Left colon (tissue), 2 donors: Measurements from ENCODE around the gene MOB3B. TPM values are rescaled to one million over a fixed set of nuclear protein-coding genes. Genes with fewer than 3 reads are reported as not detected.
"Not testable (repeated sequence)": the region's sequence is repeated elsewhere in the genome, so short reads cannot be mapped to it uniquely, and the experiment has no call there.

ENCODE experiments used
- ATAC-seq: fragments of 200-7000 bp; cut with Tn5 transposase; one replicate; pipeline ENCODE4 v1.9.1; 2020; ENCODE audit warnings: mild to moderate bottlenecking, moderate library complexity
- DNase-seq, 2 donors: peaks; one replicate each; pipeline ENCODE4 v3.0.0-alpha.2; 2020
- intact Hi-C, 2 donors: fragments of 100-400 bp; cut with DNase I in 1 of 2; cut with micrococcal nuclease in 1 of 2; formaldehyde crosslinking; loops; one replicate each; pipeline versions ENCODE4 v1.11.2 to v1.14.0; 2022; cut with DNase I, micrococcal nuclease
- total RNA-seq, 2 donors: library from RNA; stranded (reverse); fragmentation: NEBNext Ultra II Directional; extraction: Animal tissue kit (Norgen Biotek cat#: 25700); gene quantifications; one replicate each; pipeline ENCODE4 v1.2.1, GENCODE V29; 2021
- donor health status: DM: no; HTN: no; CAD: no.
- donor health status: DM: yes; HTN: yes; CAD: no.

The MOB3B gene
- total RNA-seq, 2 donors from 2014 or later, result 42.2 to 47.1 TPM

- DNase-seq, result peak; percentile 85 to 87
- peak; percentile 85 for ATAC-seq
- intact Hi-C loops, result no loop called here
Observed at GRCh38 chr9:27528076-27528885, 1.3 kb downstream of the MOB3B start.

- intact Hi-C loops, result no loop called here
- DNase-seq, result peak; percentile 16 to 33
- ATAC-seq, result no peak
Observed at GRCh38 chr9:27527702-27528075, 1.9 kb downstream of the MOB3B start.

DNA sequence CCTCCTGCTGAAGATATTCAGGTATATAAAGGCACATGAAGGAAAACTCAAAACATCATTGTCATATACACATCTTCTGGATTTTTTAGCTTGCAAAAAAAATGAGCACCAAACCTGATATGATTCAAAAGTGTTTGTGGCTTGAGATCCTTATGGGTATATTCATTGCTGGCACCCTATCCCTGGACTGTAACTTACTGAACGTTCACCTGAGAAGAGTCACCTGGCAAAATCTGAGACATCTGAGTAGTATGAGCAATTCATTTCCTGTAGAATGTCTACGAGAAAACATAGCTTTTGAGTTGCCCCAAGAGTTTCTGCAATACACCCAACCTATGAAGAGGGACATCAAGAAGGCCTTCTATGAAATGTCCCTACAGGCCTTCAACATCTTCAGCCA, 5.4 kb downstream of the MOB3B start, which contains the start of gene IFNK:
Gene IFNK (plus strand): TSS at position 55 of the 400 bp plus-strand sequence. CDS start 47 bp downstream, at position 102.
- intact Hi-C loops, result no loop called here
- DNase-seq, result no peak
- ATAC-seq, result no peak

DNA sequence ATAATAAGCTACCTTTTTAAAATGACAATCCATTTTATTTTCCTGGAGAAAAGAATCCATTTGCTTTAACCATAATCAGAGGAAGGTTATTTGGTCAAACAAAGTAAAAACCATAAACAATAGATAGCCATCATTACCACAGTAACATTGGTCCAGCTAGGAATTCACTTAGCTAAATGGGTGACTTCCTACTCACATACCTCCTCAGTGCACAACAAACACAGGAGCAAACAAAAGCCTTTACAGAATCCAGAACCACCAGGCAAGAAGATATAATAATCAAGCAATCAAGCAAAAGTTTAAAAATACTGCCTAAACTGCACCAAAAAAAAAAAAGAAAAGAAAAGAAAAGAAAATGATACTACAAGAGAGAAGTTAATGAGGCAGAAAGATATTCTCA, 6.5 kb downstream of the MOB3B start:
- ATAC-seq (no peak), DNase-seq (no peak)
- intact Hi-C loops, result no loop called here

DNA sequence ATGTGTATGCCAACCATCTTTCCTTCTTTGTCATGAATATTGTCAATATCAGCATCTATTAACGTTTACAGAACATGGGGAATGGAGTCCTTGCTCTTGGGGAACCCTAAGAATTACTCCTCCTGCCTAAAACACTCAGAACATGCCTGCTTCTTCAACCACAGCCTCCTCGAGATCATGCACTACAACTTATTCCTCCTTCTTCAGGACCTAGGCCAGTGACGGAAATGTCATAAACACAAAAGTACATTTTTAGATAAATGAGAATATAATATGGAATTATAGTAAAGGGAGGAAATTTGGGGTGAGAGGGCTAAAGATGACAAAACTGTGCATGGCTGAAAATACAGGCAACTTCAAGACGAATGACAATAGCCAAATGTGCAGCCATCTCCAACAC, 8.6 kb downstream of the MOB3B start:
- DNase-seq, result no peak
- intact Hi-C loops, result no loop called here
- ATAC-seq, result no peak

DNA sequence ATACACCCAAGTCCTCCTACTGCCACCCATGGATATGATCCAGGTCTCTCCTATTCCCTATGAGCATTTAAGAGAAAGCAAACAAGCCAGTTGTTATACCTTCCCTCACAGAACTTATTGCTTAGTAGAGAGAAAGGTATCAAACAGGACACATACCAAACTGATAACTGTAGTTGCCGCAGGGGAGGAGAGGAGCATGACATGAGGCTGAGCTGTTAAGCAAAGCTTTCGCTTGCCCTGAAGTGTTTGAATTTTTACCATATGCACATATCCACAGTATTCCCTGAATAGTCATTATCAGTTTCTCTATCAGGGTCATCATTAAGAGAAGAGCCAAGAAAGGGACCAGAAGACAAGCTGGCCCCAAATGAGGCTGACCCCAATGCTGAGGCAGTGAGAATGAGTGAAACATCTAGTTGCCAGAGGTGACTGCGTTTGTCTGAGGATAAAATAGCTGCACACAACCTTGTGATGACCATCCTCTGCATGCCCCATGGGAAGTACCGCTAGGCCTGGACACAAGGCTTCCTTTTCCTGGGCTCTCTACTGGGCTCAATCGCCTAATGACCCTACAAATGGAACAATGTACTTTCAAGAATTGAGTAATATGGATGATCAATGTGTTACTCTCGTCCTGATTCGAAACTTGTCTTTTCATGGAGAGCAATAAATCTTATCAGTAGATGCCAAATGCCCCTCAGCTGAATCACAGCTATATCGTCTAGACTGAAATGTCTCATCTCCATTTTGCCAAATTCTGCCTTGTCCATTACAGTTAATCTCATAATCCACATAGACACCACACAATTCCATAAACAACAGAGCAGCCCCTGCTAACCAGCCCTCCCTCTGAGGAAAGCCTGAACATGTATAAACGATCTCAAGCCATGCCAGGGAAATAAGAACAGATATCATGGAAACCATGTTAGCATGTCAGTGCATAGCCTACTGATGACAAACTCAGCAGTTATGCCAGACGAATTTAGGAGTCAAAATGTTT, 9.8 kb downstream of the MOB3B start:
- intact Hi-C loops, result no loop called here
- no peak for ATAC-seq
- no peak for DNase-seq

DNA sequence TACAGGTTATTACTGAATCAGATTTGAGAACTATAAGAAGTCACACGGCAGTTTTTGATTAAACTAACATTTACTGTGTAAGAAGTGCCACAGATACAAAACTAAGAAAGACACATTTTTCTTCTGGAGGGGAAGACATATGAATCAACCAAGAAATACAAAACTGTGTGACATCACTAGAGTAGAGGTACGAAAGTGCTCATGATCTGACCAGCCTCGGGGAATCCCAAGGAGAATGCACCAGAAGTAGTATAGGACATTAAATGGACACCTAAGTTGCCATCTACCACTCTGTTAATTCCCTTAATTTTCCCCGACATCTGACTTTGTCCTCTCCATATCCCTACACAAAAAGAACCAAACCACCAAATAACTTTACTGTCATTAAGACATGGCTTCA, 10.8 kb downstream of the MOB3B start:
- intact Hi-C loops, result no loop called here
- ATAC-seq (no peak), DNase-seq (no peak)

GRCh38 chr9:27518006-27518405, 11.6 kb downstream of the MOB3B start:
- intact Hi-C loops, result no loop called here
- ATAC-seq (no peak), DNase-seq (no peak)

GRCh38 chr9:27514551-27514950, 15.1 kb downstream of the MOB3B start:
- ATAC-seq (no peak), DNase-seq (no peak)
- intact Hi-C loops, result no loop called here

GRCh38 chr9:27511771-27512170, 17.8 kb downstream of the MOB3B start:
- DNase-seq, result no peak
- intact Hi-C loops, result no loop called here
- no peak for ATAC-seq

- intact Hi-C loops, result no loop called here
- no peak for DNase-seq
- ATAC-seq, result peak; percentile 55
Observed at GRCh38 chr9:27510780-27511179, 18.8 kb downstream of the MOB3B start.

GRCh38 chr9:27506981-27507380, 22.6 kb downstream of the MOB3B start:
- intact Hi-C loops, result no loop called here
- no peak for DNase-seq
- no peak for ATAC-seq

DNA sequence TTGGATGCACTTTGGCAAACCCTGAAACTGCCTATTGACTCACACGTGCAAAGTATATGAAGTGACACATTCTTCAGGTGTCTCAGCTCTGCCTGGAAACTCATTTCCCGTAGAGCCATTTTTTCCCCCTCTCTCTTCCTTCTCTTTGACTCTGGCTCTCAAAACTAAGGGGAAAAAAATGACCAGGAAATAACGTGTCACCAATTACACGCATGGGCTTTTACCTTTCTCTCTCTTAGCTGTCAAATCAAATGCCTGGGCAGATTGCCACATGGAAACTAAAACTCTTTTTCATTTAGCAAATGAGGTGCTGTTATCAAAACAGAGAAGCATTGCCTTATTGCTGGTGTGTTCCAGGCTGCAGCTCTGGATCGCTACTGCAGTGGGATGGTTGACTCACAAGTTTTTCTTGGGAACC, 23.9 kb downstream of the MOB3B start:
- intact Hi-C loops, result no loop called here
- ATAC-seq (no peak), DNase-seq (no peak)

GRCh38 chr9:27504259-27504658, 25.4 kb downstream of the MOB3B start:
- DNase-seq, result no peak

DNA sequence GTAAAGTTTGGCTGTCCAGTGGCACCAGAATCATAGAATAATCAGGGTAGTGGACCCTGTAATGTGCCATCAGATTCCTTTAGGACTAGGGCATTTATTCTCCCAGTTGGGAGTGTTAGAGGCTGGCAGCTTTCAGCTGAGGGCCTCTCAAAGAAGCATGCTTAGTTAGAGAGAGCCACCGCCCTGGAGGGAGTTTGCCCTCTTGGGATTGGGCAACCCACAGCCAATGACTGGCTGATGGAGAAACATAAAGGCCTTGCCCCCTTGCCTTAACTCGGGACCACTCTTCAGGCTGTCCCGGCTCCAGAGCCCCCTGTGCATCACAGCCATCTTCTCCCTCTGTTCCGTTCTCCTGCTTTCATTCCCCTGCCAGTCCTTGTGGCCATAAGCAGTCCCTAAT, 26.0 kb downstream of the MOB3B start:
- intact Hi-C loops, result no loop called here
- ATAC-seq (no peak), DNase-seq (no peak)

More at GRCh38 chr9:27504259-27504658, 25.4 kb downstream of the MOB3B start:
- intact Hi-C loops, result no loop called here
- ATAC-seq, result no peak

- DNase-seq, intact Hi-C loops, ATAC-seq: not testable (repeated sequence)
Observed at GRCh38 chr9:27500902-27501301, 28.7 kb downstream of the MOB3B start.

DNA sequence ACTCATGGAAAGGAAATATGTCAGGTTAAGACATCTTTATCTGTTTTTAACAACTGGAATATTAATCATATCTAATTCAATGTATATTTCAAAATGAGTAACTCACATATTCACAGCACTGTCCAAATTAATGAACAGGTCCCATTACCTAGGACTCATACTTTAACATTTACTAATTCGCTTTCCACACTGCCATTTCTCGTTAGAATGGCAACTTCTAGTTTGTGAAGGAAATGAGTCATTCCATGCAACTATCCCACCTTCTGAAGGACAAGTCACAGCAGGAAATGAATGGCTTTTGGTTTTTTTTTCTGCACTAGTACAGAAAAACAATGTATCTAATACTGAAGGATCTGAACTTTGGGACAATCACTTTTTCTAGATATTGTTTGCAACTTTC, 30.2 kb downstream of the MOB3B start:
- ATAC-seq, result no peak
- no peak for DNase-seq
- intact Hi-C loops, result no loop called here

GRCh38 chr9:27497883-27498417, 31.7 kb downstream of the MOB3B start:
- intact Hi-C loops, result no loop called here
- no peak for ATAC-seq
- no peak for DNase-seq

- DNase-seq (no peak), ATAC-seq (no peak)
- intact Hi-C loops, result no loop called here
Observed at GRCh38 chr9:27496135-27496504, 33.5 kb downstream of the MOB3B start.
